ENCODE results near the gene ARHGAP25. TPM values are rescaled to one million over a fixed set of nuclear protein-coding genes. Genes with fewer than 3 reads are reported as not detected.

ARHGAP25 gene
- total RNA-seq, 2 donors from 2014 or later = 4.2 to 6.6 TPM

GRCh38 chr2:68723181-68723580 lies 11.4 kb upstream of the ARHGAP25 start:
- 71 to 77% methylated on average over 2 of the region's 2 CpGs for WGBS, 2 donors
- DNase-seq (no peak), ATAC-seq (no peak)
- no peak overlapping the region for H3K27ac ChIP-seq
- peaks cover 19% of the 10 kb centered on the region for H3K4me1 ChIP-seq
- no peaks in the 10 kb centered on the region for H3K9me3 ChIP-seq
- no peaks in the 10 kb centered on the region for H3K27me3 ChIP-seq
- intact Hi-C loops (cut with DNase I) = no loop called here
- no peaks in the 10 kb centered on the region for H3K36me3 ChIP-seq (replicated peaks in 1 of 2; ENCODE audit: insufficient read depth in 1 of 2, low read depth in 2 of 2)
- TF ChIP-seq CTCF (IDR thresholded peaks at IDR 0.05) (no peak), POLR2A (IDR thresholded peaks at IDR 0.05) (no peak)
- no peak overlapping the region for H3K4me3 ChIP-seq

GRCh38 chr2:68726100-68726499 lies 8.5 kb upstream of the ARHGAP25 start:
- Histone ChIP-seq H3K9me3 (no peaks in the 10 kb centered on the region), H3K36me3 (replicated peaks in 1 of 2; ENCODE audit: insufficient read depth in 1 of 2, low read depth in 2 of 2) (no peaks in the 10 kb centered on the region), H3K4me3 (no peak overlapping the region), H3K4me1 (peaks cover 19% of the 10 kb centered on the region), H3K27me3 (no peaks in the 10 kb centered on the region), H3K27ac (no peak overlapping the region)
- no peak for ATAC-seq
- TF ChIP-seq POLR2A (IDR thresholded peaks at IDR 0.05) (no peak), CTCF (IDR thresholded peaks at IDR 0.05) (no peak)
- WGBS, 2 donors = 36 to 46% methylated on average over 6 of the region's 6 CpGs
- intact Hi-C loops (cut with DNase I) = no loop called here
- DNase-seq = no peak

GRCh38 chr2:68726608-68727367 lies 7.8 kb upstream of the ARHGAP25 start:
- intact Hi-C loops (cut with DNase I) = no loop called here
- ATAC-seq = peak; percentile 59
- 44 to 73% methylated on average over 11 of the region's 11 CpGs for WGBS, 2 donors
- H3K27ac ChIP-seq = no peak overlapping the region
- TF ChIP-seq POLR2A (IDR thresholded peaks at IDR 0.05) (no peak), CTCF (IDR thresholded peaks at IDR 0.05) (no peak)
- H3K4me3 ChIP-seq = no peak overlapping the region
- DNase-seq = peak in 3 of 4 donors; percentile 27 to 34 (median 29)
- H3K36me3 ChIP-seq (replicated peaks in 1 of 2; ENCODE audit: insufficient read depth in 1 of 2, low read depth in 2 of 2) = no peaks in the 10 kb centered on the region
- H3K9me3 ChIP-seq = no peaks in the 10 kb centered on the region
- peaks cover 17% of the 10 kb centered on the region for H3K4me1 ChIP-seq
- no peaks in the 10 kb centered on the region for H3K27me3 ChIP-seq

GRCh38 chr2:68727683-68728375 lies 6.8 kb upstream of the ARHGAP25 start:
- H3K36me3 ChIP-seq (replicated peaks in 1 of 2; ENCODE audit: insufficient read depth in 1 of 2, low read depth in 2 of 2) = no peaks in the 10 kb centered on the region
- H3K9me3 ChIP-seq = no peaks in the 10 kb centered on the region
- no peaks in the 10 kb centered on the region for H3K27me3 ChIP-seq
- no peak overlapping the region for H3K27ac ChIP-seq
- TF ChIP-seq POLR2A (IDR thresholded peaks at IDR 0.05) (no peak), CTCF (IDR thresholded peaks at IDR 0.05) (no peak)
- 66 to 74% methylated on average over 6 of the region's 6 CpGs for WGBS, 2 donors
- no peak for ATAC-seq
- no peak overlapping the region for H3K4me3 ChIP-seq
- DNase-seq = no peak
- intact Hi-C loops (cut with DNase I) = no loop called here
- peaks cover 14% of the 10 kb centered on the region for H3K4me1 ChIP-seq

Measured in body of pancreas (tissue), 4 donors.